22Rv1 (cell line): ENCODE measurements around the gene PSMC6.

Source experiments
- ZFX ChIP-seq: fragments of 450-650 bp; IDR thresholded peaks from 2 replicates; pipeline ENCODE4 v1.6.1; 2017; ENCODE audit warnings: antibody characterized with exemption, borderline replicate concordance
- TF ChIP-seq, protein P1 (sequence below): fragments of 450-650 bp; IDR thresholded peaks from 2 replicates; pipeline ENCODE4 v1.5.1; 2017; ENCODE audit warnings: mild to moderate bottlenecking

DNA sequence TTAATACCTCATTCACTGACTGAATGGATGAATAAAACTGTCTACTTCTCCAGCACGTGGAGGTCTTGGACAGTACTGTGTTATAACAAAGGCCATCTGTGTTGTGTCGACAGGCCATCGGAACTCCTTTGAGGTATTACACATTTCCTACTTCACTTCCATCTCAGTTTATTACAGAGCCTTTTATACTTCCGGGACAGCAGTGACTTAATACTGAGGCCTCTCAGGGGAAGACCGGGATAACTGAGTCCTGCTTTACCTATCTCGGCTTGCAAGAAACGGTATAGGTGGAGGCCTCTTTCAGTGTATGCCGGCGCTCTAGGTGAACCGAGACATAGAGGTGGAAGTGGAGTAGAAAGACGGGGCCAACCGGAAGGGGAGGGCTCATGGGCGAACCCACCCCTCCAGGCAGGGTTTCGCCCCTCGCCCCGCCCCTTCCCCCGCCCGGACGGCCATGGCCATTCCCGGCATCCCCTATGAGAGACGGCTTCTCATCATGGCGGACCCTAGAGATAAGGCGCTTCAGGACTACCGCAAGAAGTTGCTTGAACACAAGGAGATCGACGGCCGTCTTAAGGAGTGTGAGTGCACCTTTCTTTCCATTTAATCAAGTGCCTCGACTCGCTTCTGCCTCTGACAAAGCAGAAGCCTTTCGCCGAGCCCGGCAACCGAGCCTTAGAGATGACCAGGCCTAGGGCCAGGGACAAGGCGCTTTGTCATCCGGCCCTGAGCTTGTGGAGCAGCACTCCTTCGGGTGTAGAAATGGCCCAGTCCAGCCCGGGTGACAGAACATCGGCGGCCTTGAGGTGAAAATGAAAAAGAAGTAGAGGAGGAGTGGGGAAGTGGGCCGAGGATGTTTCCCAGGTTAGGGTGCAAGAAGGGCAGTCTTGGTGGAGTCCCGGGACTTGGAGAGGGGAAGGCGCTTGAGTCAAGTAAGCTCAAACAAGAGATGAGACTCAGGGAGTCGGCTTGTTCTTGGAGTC lies at the start of gene PSMC6:
- TF ChIP-seq, protein P1, sequence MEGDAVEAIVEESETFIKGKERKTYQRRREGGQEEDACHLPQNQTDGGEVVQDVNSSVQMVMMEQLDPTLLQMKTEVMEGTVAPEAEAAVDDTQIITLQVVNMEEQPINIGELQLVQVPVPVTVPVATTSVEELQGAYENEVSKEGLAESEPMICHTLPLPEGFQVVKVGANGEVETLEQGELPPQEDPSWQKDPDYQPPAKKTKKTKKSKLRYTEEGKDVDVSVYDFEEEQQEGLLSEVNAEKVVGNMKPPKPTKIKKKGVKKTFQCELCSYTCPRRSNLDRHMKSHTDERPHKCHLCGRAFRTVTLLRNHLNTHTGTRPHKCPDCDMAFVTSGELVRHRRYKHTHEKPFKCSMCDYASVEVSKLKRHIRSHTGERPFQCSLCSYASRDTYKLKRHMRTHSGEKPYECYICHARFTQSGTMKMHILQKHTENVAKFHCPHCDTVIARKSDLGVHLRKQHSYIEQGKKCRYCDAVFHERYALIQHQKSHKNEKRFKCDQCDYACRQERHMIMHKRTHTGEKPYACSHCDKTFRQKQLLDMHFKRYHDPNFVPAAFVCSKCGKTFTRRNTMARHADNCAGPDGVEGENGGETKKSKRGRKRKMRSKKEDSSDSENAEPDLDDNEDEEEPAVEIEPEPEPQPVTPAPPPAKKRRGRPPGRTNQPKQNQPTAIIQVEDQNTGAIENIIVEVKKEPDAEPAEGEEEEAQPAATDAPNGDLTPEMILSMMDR: no peak
- TF ChIP-seq ZFX: no peak
